GM12878 (cell line): ENCODE data around the gene SUPT3H. TPM values are rescaled to one million over a fixed set of nuclear protein-coding genes. Genes with fewer than 3 reads are reported as not detected.

Experiments
- ATAC-seq: fragments of 200-7000 bp; cut with Tn5 transposase; 3 replicates; pipeline ENCODE4 v1.9.1; 2020; ENCODE audit warnings: mild to moderate bottlenecking, moderate library complexity
- BruUV-seq: library from RNA; stranded (reverse); fragments of 400-500 nt; replicated peaks from 2 replicates; lab custom pipeline; 2021; lab: Mats Ljungman, UMichigan
- CTCF ChIA-PET: fragments of 300-600 bp; sonication (Branson Sonifier 250); formaldehyde crosslinking; extraction: SDS; loops from one replicate; lab custom pipeline; 2021; ENCODE audit warnings: inconsistent platforms; lab: Yijun Ruan, JAX
- POLR2A ChIA-PET: fragments of 350-600 bp; formaldehyde crosslinking; extraction: SDS; loops from one replicate; lab custom pipeline; 2021; ENCODE audit warnings: inconsistent platforms; lab: Charles Lee
- RAD21 ChIA-PET: fragments of 300-600 bp; sonication (Branson Sonifier 250); formaldehyde crosslinking; loops from one replicate; lab custom pipeline; 2023; ENCODE audit warnings: antibody characterized with exemption; ENCODE audit not compliant: unreplicated experiment; lab: Charles Lee
- SMC1A ChIA-PET: fragments of 300-600 bp; sonication (Branson Sonifier 250); formaldehyde crosslinking; loops from one replicate; lab custom pipeline; 2023; ENCODE audit not compliant: unreplicated experiment, uncharacterized antibody; lab: Charles Lee
- DNase-seq: peaks from one replicate; pipeline ENCODE4 v3.0.0-alpha.2; 2011; ENCODE audit warnings: low read depth, low spot score
- FAIRE-seq: peaks from 3 replicates; lab custom pipeline; 2011; peaks lifted over from hg19 to GRCh38; lab: Jason Lieb, UNC
- H2AFZ ChIP-seq: 2 replicates; pipeline ENCODE4 v1.6.0; 2011; ENCODE audit warnings: low read depth, low read length, control low read depth; ENCODE audit not compliant: control insufficient read depth
- H3K27ac ChIP-seq: 2 replicates; pipeline ENCODE4 v1.5.1; 2011; ENCODE audit warnings: control low read depth; ENCODE audit not compliant: control insufficient read depth, insufficient read depth
- H3K27me3 ChIP-seq, 2 experiments: replicated peaks in 1 of 2; 2 replicates each; pipeline versions ENCODE4 v1.6.0 to v1.6.1; 2011; ENCODE audit warnings: low read length in 1 of 2; ENCODE audit not compliant: control insufficient read depth in 2 of 2, insufficient read depth in 2 of 2
- H3K36me3 ChIP-seq, 2 experiments: 2 replicates each; pipeline ENCODE4 v1.5.1; 2011; ENCODE audit warnings: low read length in 1 of 2; ENCODE audit not compliant: control insufficient read depth in 2 of 2, insufficient read depth in 2 of 2
- H3K4me1 ChIP-seq: 2 replicates; pipeline ENCODE4 v1.6.1; 2011; ENCODE audit warnings: mild to moderate bottlenecking, low read length, moderate library complexity, mixed read lengths; ENCODE audit not compliant: control insufficient read depth, insufficient read depth
- H3K4me2 ChIP-seq: 2 replicates; pipeline ENCODE4 v1.6.0; 2011; ENCODE audit warnings: control low read depth; ENCODE audit not compliant: control insufficient read depth, insufficient read depth
- H3K4me3 ChIP-seq: fragments of 200-600 bp; sonication (generic); 2 replicates; pipeline ENCODE4 v1.5.1; 2016
- H3K79me2 ChIP-seq: 2 replicates; pipeline ENCODE4 v1.6.0; 2011; ENCODE audit warnings: low read length; ENCODE audit not compliant: control insufficient read depth, insufficient read depth
- H3K9ac ChIP-seq: 2 replicates; pipeline ENCODE4 v1.8.0; 2011; ENCODE audit warnings: low read length, control low read depth, mixed read lengths; ENCODE audit not compliant: control insufficient read depth, insufficient read depth
- H3K9me3 ChIP-seq: replicated peaks from 3 replicates; pipeline ENCODE4 v1.5.1; 2011; ENCODE audit warnings: mild to moderate bottlenecking, low read length; ENCODE audit not compliant: control insufficient read depth, insufficient read depth
- H4K20me1 ChIP-seq: 2 replicates; pipeline ENCODE4 v1.6.0; 2011; ENCODE audit not compliant: control insufficient read depth, insufficient read depth
- DPF2 ChIP-seq: fragments of 450-650 bp; IDR thresholded peaks from 2 replicates; pipeline ENCODE4 v1.6.1; 2017; ENCODE audit warnings: mild to moderate bottlenecking
- ETV6 ChIP-seq, 2 experiments: fragments of 450-650 bp in 1 of 2; IDR thresholded peaks in 1 of 2; conservative IDR thresholded peaks in 1 of 2; 2 replicates each; pipeline ENCODE4 v1.6.1; 2014; ENCODE audit warnings: antibody characterized with exemption in 1 of 2, borderline replicate concordance in 1 of 2, low read depth in 1 of 2, mild to moderate bottlenecking in 1 of 2, moderate library complexity in 1 of 2
- HDAC2 ChIP-seq: fragments of 200-600 bp; sonication (generic); IDR thresholded peaks from 2 replicates; pipeline ENCODE4 v1.6.1; 2017
- JUND ChIP-seq: IDR thresholded peaks from 2 replicates; pipeline ENCODE4 v1.6.1; 2012; ENCODE audit warnings: low read depth, mild to moderate bottlenecking, low read length, improper control_type of control experiment, moderate library complexity
- KLF5 ChIP-seq: fragments of 450-650 bp; IDR thresholded peaks from 2 replicates; pipeline ENCODE4 v1.6.1; 2014; ENCODE audit warnings: mild to moderate bottlenecking; ENCODE audit not compliant: partially characterized antibody
- MAX ChIP-seq: IDR thresholded peaks from 2 replicates; pipeline ENCODE4 v1.6.1; 2012; ENCODE audit warnings: low read depth, low read length, improper control_type of control experiment
- NBN ChIP-seq: fragments of 450-650 bp; IDR thresholded peaks from 2 replicates; pipeline ENCODE4 v1.6.1; 2016
- NFXL1 ChIP-seq: fragments of 450-650 bp; IDR thresholded peaks from 2 replicates; pipeline ENCODE4 v1.6.1; 2017; ENCODE audit warnings: antibody characterized with exemption, mild to moderate bottlenecking, borderline replicate concordance
- RB1 ChIP-seq: fragments of 450-650 bp; formaldehyde crosslinking; IDR thresholded peaks from 2 replicates; pipeline ENCODE4 v1.6.1; 2017; ENCODE audit warnings: mild to moderate bottlenecking, borderline replicate concordance
- RCOR1 ChIP-seq: conservative IDR thresholded peaks from 2 replicates; pipeline ENCODE4 v1.6.1; 2012; ENCODE audit warnings: low read depth, low read length, improper control_type of control experiment
- TCF12 ChIP-seq: IDR thresholded peaks from 2 replicates; pipeline ENCODE4 v1.6.1; 2011; ENCODE audit warnings: low read depth, mild to moderate bottlenecking, low read length
- ZBTB40 ChIP-seq: fragments of 450-650 bp; IDR thresholded peaks from 2 replicates; pipeline ENCODE4 v1.6.1; 2016; ENCODE audit warnings: mild to moderate bottlenecking, moderate library complexity, borderline replicate concordance
- ZNF207 ChIP-seq: fragments of 450-650 bp; IDR thresholded peaks from 2 replicates; pipeline ENCODE4 v1.6.1; 2014; ENCODE audit warnings: antibody characterized with exemption, mild to moderate bottlenecking, borderline replicate concordance
- ZNF24 ChIP-seq: fragments of 450-650 bp; IDR thresholded peaks from 2 replicates; pipeline ENCODE4 v1.6.1; 2017; ENCODE audit warnings: antibody characterized with exemption, mild to moderate bottlenecking
- in situ Hi-C: fragments of 300-500 bp; cut with MboI; formaldehyde crosslinking; loops from 9 replicates; pipeline ENCODE4 v1.14.3; 2018; ENCODE audit warnings: mixed read lengths
- intact Hi-C: fragments of 100-400 bp; cut with micrococcal nuclease; formaldehyde crosslinking; loops from one replicate; pipeline ENCODE4 v1.14.2; 2022; ENCODE audit not compliant: unreplicated experiment
- polyA plus RNA-seq, 11 experiments: library from polyadenylated mRNA; depleted of rRNA in 4 of 11; unstranded in 6 of 11; stranded (reverse) in 5 of 11; fragments of >200 nt; fragmentation: Nextera tagmentation in 4 of 11; fragmentation: Illumina TruSeq in 1 of 11; extraction: Ambion mirVana in 4 of 11; extraction: Trizol in 1 of 11; gene quantifications; 1 replicate in 1 of 11; 2 replicates in 10 of 11; pipeline versions ENCODE4 v1.2.1 to v1.2.3, GENCODE V29; 2011 to 2016; ENCODE audit warnings: inconsistent platforms in 2 of 11, missing spikeins in 2 of 11, low read depth in 1 of 11
- total RNA-seq, 4 experiments: library from RNA; depleted of rRNA in 3 of 4; stranded (reverse); fragments of >200 nt in 3 of 4; fragmentation: Illumina TruSeq in 1 of 4; extraction: Trizol in 1 of 4; gene quantifications; 2 replicates each; pipeline versions ENCODE4 v1.2.1 to v1.2.3, GENCODE V29; 2013 to 2021

The SUPT3H gene
- total and polyA plus RNA-seq, 10 of the 15 experiments (the other 5 are each of a cell fraction or from before 2014, with no cell fraction given): 0.51 to 3.7 (median 2.0) TPM

DNA sequence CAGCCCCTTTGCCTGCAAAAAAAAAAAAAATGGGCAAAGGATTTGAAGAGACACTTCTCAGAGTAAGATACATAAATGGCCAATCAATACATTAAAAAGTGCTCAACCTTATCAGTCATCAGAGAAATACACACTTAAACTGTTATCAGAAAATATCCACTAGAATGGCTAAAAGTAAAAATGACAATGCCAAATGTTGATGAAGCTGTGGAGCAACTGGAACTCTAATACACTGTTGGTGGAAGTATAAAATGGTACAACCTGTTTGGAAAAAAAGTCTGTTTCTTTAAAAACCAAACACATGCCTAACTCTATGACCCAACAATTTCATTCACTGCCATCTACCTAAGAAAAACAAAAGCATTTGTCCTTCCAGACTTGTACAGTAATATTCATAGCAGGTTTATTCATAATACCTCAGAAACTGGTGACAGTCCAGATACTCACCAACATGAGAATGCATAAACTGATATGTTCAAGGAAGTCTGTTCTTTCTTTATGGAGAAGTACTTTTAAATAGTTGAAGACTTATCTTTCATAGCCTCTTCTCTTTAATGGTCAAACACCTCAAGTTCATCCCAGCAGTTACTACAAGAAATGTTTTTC lies 428.0 kb downstream of the SUPT3H start:
- H3K27me3 ChIP-seq: no peaks in the 10 kb centered on the region
- no peaks in the 10 kb centered on the region for H3K79me2 ChIP-seq
- intact Hi-C loops: no loop called here
- DNase-seq (no peak), ATAC-seq (no peak), FAIRE-seq (no peak)
- POLR2A ChIA-PET: no interaction called here
- H3K4me3 ChIP-seq: no peak overlapping the region
- no TSS peak for BruUV-seq
- TF ChIP-seq DPF2 (no peak), ZNF207 (no peak), ZNF24 (no peak), MAX (no peak), JUND (no peak), RB1 (no peak), ETV6 (conservative IDR thresholded peaks at IDR 0.05 in 1 of 2, IDR thresholded peaks at IDR 0.05 in 1 of 2; ENCODE audit: borderline replicate concordance in 1 of 2, low read depth in 1 of 2) (no peak), KLF5 (no peak), ZBTB40 (no peak), NBN (no peak), TCF12 (no peak), RCOR1 (no peak), HDAC2 (no peak), NFXL1 (no peak)
- RAD21 ChIA-PET: no interaction called here
- CTCF ChIA-PET: no interaction called here
- no peaks in the 10 kb centered on the region for H3K36me3 ChIP-seq
- no peaks in the 10 kb centered on the region; the same call in 2 of the 3 replicates for H3K9me3 ChIP-seq
- in situ Hi-C loops: no loop called here
- no peaks in the 10 kb centered on the region for H4K20me1 ChIP-seq
- H3K4me2 ChIP-seq: no peak overlapping the region
- no peak overlapping the region for H3K9ac ChIP-seq
- no peaks in the 10 kb centered on the region for H3K4me1 ChIP-seq
- no peak overlapping the region for H3K27ac ChIP-seq
- SMC1A ChIA-PET: no interaction called here
- no peak overlapping the region for H2AFZ ChIP-seq
